Left lung (tissue), 10 donors: Measurements from ENCODE around the gene BRD3. TPM values are rescaled to one million over a fixed set of nuclear protein-coding genes. Genes with fewer than 3 reads are reported as not detected.

ENCODE experiments used
- ATAC-seq: fragments of 200-7000 bp; cut with Tn5 transposase; one replicate; pipeline ENCODE4 v1.9.1; 2020; ENCODE audit warnings: moderate library complexity
- DNase-seq, 4 donors: peaks; one replicate each; pipeline ENCODE4 v3.0.0-alpha.2; 2013 to 2020
- H3K27ac ChIP-seq, 2 donors: fragments of 200-600 bp; sonication (generic) in 1 of 2; one replicate each; pipeline versions ENCODE4 v1.5.0 to v1.8.0; 2020 to 2021
- H3K27me3 ChIP-seq, 2 donors: fragments of 200-600 bp; sonication (generic) in 1 of 2; one replicate each; pipeline versions ENCODE4 v1.5.0 to v1.8.0; 2020 to 2021
- H3K36me3 ChIP-seq, 2 donors: fragments of 200-600 bp; sonication (generic) in 1 of 2; one replicate each; pipeline versions ENCODE4 v1.5.0 to v1.8.0; 2020 to 2021
- H3K4me1 ChIP-seq, 2 donors: fragments of 200-600 bp; one replicate each; pipeline ENCODE4 v1.8.0; 2021
- H3K4me3 ChIP-seq, 2 donors: fragments of 200-600 bp; sonication (generic) in 1 of 2; one replicate each; pipeline versions ENCODE4 v1.5.0 to v1.8.0; 2020 to 2021; ENCODE audit warnings: mild to moderate bottlenecking in 1 of 2
- H3K9me3 ChIP-seq, 2 donors: fragments of 200-600 bp; sonication (generic) in 1 of 2; one replicate each; pipeline versions ENCODE4 v1.5.0 to v1.8.0; 2020 to 2021
- CTCF ChIP-seq, 2 donors: fragments of 200-600 bp; sonication (generic) in 1 of 2; IDR thresholded peaks; one replicate each; pipeline versions ENCODE4 v1.5.0 to v1.8.0; 2021; ENCODE audit warnings: antibody characterized with exemption in 2 of 2
- intact Hi-C, 2 donors: fragments of 100-400 bp; cut with DNase I; formaldehyde crosslinking; loops; one replicate each; pipeline versions ENCODE4 v1.11.2 to v1.14.2; 2022
- polyA plus RNA-seq, 6 donors: library from polyadenylated mRNA; unstranded; fragments of 120-200 nt; gene quantifications; one replicate each; pipeline ENCODE4 v1.2.1, GENCODE V29; 2013; ENCODE audit not compliant: insufficient read length in 6 of 6
- total RNA-seq, 2 donors: library from RNA; stranded (reverse); fragmentation: NEBNext Ultra II Directional; extraction: Animal tissue kit (Norgen Biotek cat#: 25700); gene quantifications; one replicate each; pipeline ENCODE4 v1.2.1, GENCODE V29; 2021
- donor health status: DM: no; HTN: yes; CAD: no.
- donor health status: DM: no; HTN: no; CAD: no.

BRD3 gene
- total and polyA plus RNA-seq, 8 donors: 27.0 to 45.8 (median 39.0) TPM

GRCh38 chr9:134010310-134011173 lies 57.3 kb downstream of the BRD3 start:
- no peaks in the 10 kb centered on the region for H3K36me3 ChIP-seq
- ATAC-seq: no peak
- H3K27me3 ChIP-seq: peaks cover 0 to 13% of the 10 kb centered on the region in 2 donors
- no peak overlapping the region for H3K4me3 ChIP-seq
- H3K27ac ChIP-seq: no peak overlapping the region
- H3K4me1 ChIP-seq: no peaks in the 10 kb centered on the region
- TF ChIP-seq CTCF (IDR thresholded peaks at IDR 0.05): no peak
- no peak for DNase-seq
- peaks cover 0 to 7% of the 10 kb centered on the region in 2 donors for H3K9me3 ChIP-seq
- intact Hi-C loops: no loop called here

DNA sequence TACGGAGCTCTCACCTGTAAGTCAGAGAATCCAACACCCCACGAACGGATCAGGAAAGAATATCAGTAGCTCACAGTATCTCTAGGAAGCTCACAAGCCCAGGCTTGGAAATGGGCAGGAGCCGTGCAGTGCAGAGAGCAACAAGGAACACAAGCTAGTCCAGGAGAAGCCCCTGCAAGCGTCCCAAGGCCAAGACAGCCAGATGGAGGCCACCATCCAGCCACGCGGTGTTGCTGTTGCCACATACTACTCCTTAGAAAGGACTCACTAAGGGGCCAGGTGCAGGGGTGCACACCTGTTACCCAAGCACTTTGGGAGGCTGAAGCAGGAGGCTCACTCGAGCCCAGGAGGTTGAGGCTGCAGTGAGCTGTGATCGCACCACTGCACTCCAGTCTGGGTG lies 60.3 kb downstream of the BRD3 start:
- Histone ChIP-seq H3K4me1 (no peaks in the 10 kb centered on the region), H3K27me3 (peaks cover 0 to 13% of the 10 kb centered on the region in 2 donors), H3K4me3 (no peak overlapping the region), H3K27ac (no peak overlapping the region), H3K9me3 (no peaks in the 10 kb centered on the region), H3K36me3 (no peaks in the 10 kb centered on the region)
- intact Hi-C loops: no loop called here
- no peak for TF ChIP-seq CTCF (IDR thresholded peaks at IDR 0.05)
- ATAC-seq: no peak
- no peak for DNase-seq

DNA sequence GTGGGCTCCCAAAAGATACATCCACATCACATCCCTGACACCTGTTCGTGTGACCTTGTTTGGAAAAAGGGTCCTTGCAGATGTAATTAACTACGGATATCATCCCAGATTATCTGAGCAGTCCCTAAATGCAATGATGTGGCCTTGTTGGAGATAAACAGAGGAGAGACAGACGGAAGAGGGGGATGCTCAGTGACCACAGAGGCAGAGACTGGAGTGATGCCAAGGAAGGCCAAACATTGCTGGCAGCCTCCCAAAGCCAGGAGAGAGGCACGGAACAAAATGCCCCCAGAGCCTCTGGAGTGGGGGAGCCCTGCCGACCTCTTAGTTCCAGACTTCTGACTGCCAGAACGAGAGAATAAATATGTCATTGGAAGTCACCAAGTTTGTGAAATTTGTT lies 60.7 kb downstream of the BRD3 start:
- no peak for TF ChIP-seq CTCF (IDR thresholded peaks at IDR 0.05)
- intact Hi-C loops: no loop called here
- H3K27ac ChIP-seq: no peak overlapping the region
- DNase-seq (no peak), ATAC-seq (no peak)
- H3K4me3 ChIP-seq: no peak overlapping the region
- H3K27me3 ChIP-seq: peaks cover 0 to 13% of the 10 kb centered on the region in 2 donors
- H3K36me3 ChIP-seq: no peaks in the 10 kb centered on the region
- H3K4me1 ChIP-seq: no peaks in the 10 kb centered on the region
- H3K9me3 ChIP-seq: no peaks in the 10 kb centered on the region

DNA sequence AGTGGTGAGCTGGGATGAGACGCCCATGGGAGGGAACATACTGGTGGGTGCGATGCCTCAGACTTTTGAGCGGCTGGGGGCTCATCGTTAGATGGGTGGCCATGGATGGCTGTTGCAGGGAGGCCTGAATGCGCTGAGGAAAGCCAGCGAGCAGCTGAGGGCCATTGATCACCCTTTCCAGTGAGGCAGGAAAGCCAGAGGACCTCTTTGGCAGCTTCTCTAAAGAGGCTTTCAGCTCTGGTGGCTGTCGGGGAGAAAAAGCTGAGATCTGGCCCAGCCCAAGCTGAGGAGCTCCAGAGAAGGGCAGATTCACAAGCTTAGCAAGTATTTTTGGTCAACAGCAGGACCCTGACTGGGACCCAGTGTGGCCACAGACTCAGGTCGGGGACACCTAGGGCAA lies 62.4 kb downstream of the BRD3 start:
- Histone ChIP-seq H3K9me3 (no peaks in the 10 kb centered on the region), H3K27me3 (peaks cover 0 to 13% of the 10 kb centered on the region in 2 donors), H3K4me1 (no peaks in the 10 kb centered on the region), H3K4me3 (no peak overlapping the region), H3K27ac (no peak overlapping the region), H3K36me3 (no peaks in the 10 kb centered on the region)
- ATAC-seq: no peak
- DNase-seq: no peak
- intact Hi-C loops: no loop called here
- no peak for TF ChIP-seq CTCF (IDR thresholded peaks at IDR 0.05)

GRCh38 chr9:134004881-134005280 lies 62.9 kb downstream of the BRD3 start:
- H3K4me1 ChIP-seq: no peaks in the 10 kb centered on the region
- no peaks in the 10 kb centered on the region for H3K36me3 ChIP-seq
- TF ChIP-seq CTCF (IDR thresholded peaks at IDR 0.05): no peak
- ATAC-seq: no peak
- DNase-seq: no peak
- peaks cover 0 to 13% of the 10 kb centered on the region in 2 donors for H3K27me3 ChIP-seq
- no peaks in the 10 kb centered on the region for H3K9me3 ChIP-seq
- no peak overlapping the region for H3K4me3 ChIP-seq
- intact Hi-C loops: no loop called here
- H3K27ac ChIP-seq: no peak overlapping the region
